Right atrium auricular region (tissue), 2 donors: Measurements from ENCODE around the gene PRR23B. TPM values are rescaled to one million over a fixed set of nuclear protein-coding genes. Genes with fewer than 3 reads are reported as not detected.

Experiments used
- total RNA-seq, 2 donors: library from RNA; depleted of rRNA; stranded (reverse); fragments of >200 nt; gene quantifications; one replicate each; pipeline ENCODE4 v1.1.0, GENCODE V29; 2016

Gene PRR23B
- total RNA-seq, 2 donors from 2014 or later, result not detected

Other genes starting within 250 kb of the PRR23B start
- 10 to 100 TPM; 27.7 to 35.0 TPM for gene PIK3CB, start 186.0 kb downstream of the PRR23B start, total RNA-seq
- not detected for gene FOXL2, start 73.8 kb downstream of the PRR23B start, total RNA-seq
- not detected for gene FOXL2NB, start 73.7 kb downstream of the PRR23B start, total RNA-seq
- not detected for gene PRR23A, start 14.7 kb downstream of the PRR23B start, total RNA-seq
- not detected for gene PRR23C, start 24.0 kb upstream of the PRR23B start, total RNA-seq